ENCODE results near the gene MICALL1.

Gene MICALL1

GRCh38 chr22:37896939-37897338, 9.2 kb upstream of the MICALL1 start:
- no peak for TF ChIP-seq MAX (IDR thresholded peaks at IDR 0.05)
- TF ChIP-seq TEAD4 (IDR thresholded peaks at IDR 0.05): no peak
- no peak for TF ChIP-seq CREB1 (IDR thresholded peaks at IDR 0.05; ENCODE audit: low read depth)
- no peak for TF ChIP-seq NFIC (IDR thresholded peaks at IDR 0.05)
- no peak for TF ChIP-seq CEBPB (IDR thresholded peaks at IDR 0.05)
- no peak for TF ChIP-seq REST (IDR thresholded peaks at IDR 0.05; ENCODE audit: low read depth)
- no peak for TF ChIP-seq RAD21 (IDR thresholded peaks at IDR 0.05; ENCODE audit: low read depth)
- TF ChIP-seq TAF1 (IDR thresholded peaks at IDR 0.05; ENCODE audit: low read depth): no peak

GRCh38 chr22:37897807-37898206, 8.3 kb upstream of the MICALL1 start:
- no peak for TF ChIP-seq CEBPB (IDR thresholded peaks at IDR 0.05)
- TF ChIP-seq ZBTB7A (IDR thresholded peaks at IDR 0.05; ENCODE audit: low read depth): no peak
- TF ChIP-seq REST (IDR thresholded peaks at IDR 0.05; ENCODE audit: low read depth): no peak
- no peak for TF ChIP-seq FOXM1 (IDR thresholded peaks at IDR 0.05; ENCODE audit: borderline replicate concordance, low read depth)
- no peak for TF ChIP-seq EP300 (IDR thresholded peaks at IDR 0.05; ENCODE audit: borderline replicate concordance)
- TF ChIP-seq MAX (IDR thresholded peaks at IDR 0.05): no peak
- TF ChIP-seq NFIC (IDR thresholded peaks at IDR 0.05): no peak
- TF ChIP-seq EGR1 (IDR thresholded peaks at IDR 0.05): no peak
- no peak for TF ChIP-seq TEAD4 (IDR thresholded peaks at IDR 0.05)
- TF ChIP-seq USF1 (IDR thresholded peaks at IDR 0.05): no peak
- no peak for TF ChIP-seq TCF12 (IDR thresholded peaks at IDR 0.05; ENCODE audit: low read depth)
- no peak for TF ChIP-seq TAF1 (IDR thresholded peaks at IDR 0.05; ENCODE audit: low read depth)

- no peak for TF ChIP-seq USF1 (IDR thresholded peaks at IDR 0.05)
- TF ChIP-seq EGR1 (IDR thresholded peaks at IDR 0.05): 0 out of 2 replicates have a peak, but pooled peaks have one; percentile 6
- TF ChIP-seq NFIC (IDR thresholded peaks at IDR 0.05): peak; percentile 64
- TF ChIP-seq MAX (IDR thresholded peaks at IDR 0.05): peak; percentile 57
- TF ChIP-seq CEBPB (IDR thresholded peaks at IDR 0.05): 0 out of 2 replicates have a peak, but pooled peaks have one; percentile 41
- peak; percentile 88 for TF ChIP-seq TEAD4 (IDR thresholded peaks at IDR 0.05)
- TF ChIP-seq ZBTB7A (IDR thresholded peaks at IDR 0.05; ENCODE audit: low read depth): peak; percentile 50; the same call in 1 of the 2 replicates
- no peak; the same call in 1 of the 2 replicates for TF ChIP-seq EP300 (IDR thresholded peaks at IDR 0.05; ENCODE audit: borderline replicate concordance)
- peak; percentile 44; the same call in 1 of the 2 replicates for TF ChIP-seq TCF12 (IDR thresholded peaks at IDR 0.05; ENCODE audit: low read depth)
These were observed 7.5 kb upstream of the MICALL1 start for GRCh38 chr22:37898441-37899181.

GRCh38 chr22:37904572-37905533, 1.2 kb upstream of the MICALL1 start:
- no peak for TF ChIP-seq EGR1 (IDR thresholded peaks at IDR 0.05)
- TF ChIP-seq YY1 (IDR thresholded peaks at IDR 0.05; ENCODE audit: low read depth): peak; percentile 34; the same call in 1 of the 2 replicates
- peak; percentile 17; the same call in 1 of the 2 replicates for TF ChIP-seq TCF12 (IDR thresholded peaks at IDR 0.05; ENCODE audit: low read depth)
- no peak for TF ChIP-seq USF1 (IDR thresholded peaks at IDR 0.05)
- no peak for TF ChIP-seq EP300 (IDR thresholded peaks at IDR 0.05; ENCODE audit: borderline replicate concordance)
- no peak for TF ChIP-seq REST (IDR thresholded peaks at IDR 0.05; ENCODE audit: low read depth)
- no peak for TF ChIP-seq TAF1 (IDR thresholded peaks at IDR 0.05; ENCODE audit: low read depth)
- no peak for TF ChIP-seq CEBPB (IDR thresholded peaks at IDR 0.05)
- no peak for TF ChIP-seq RAD21 (IDR thresholded peaks at IDR 0.05; ENCODE audit: low read depth)
- no peak for TF ChIP-seq FOXM1 (IDR thresholded peaks at IDR 0.05; ENCODE audit: borderline replicate concordance, low read depth)
- no peak for TF ChIP-seq ZBTB7A (IDR thresholded peaks at IDR 0.05; ENCODE audit: low read depth)
- no peak for TF ChIP-seq TEAD4 (IDR thresholded peaks at IDR 0.05)
